Mammary epithelial cell (primary cell): ENCODE results near the gene CNTNAP2.

Experiments
- CTCF ChIP-seq, 2 donors: IDR thresholded peaks in 1 of 2; conservative IDR thresholded peaks in 1 of 2; 2 replicates each; pipeline ENCODE4 v1.5.1; 2011 to 2012; ENCODE audit warnings: inconsistent platforms in 2 of 2, low read length in 2 of 2, mild to moderate bottlenecking in 2 of 2, control low read depth in 1 of 2, low read depth in 1 of 2; ENCODE audit not compliant: insufficient read depth in 1 of 2; ENCODE audit errors: extremely low read depth in 1 of 2
- EZH2 ChIP-seq: IDR thresholded peaks from 2 replicates; pipeline ENCODE4 v1.6.1; 2012; ENCODE audit warnings: low read length, inconsistent platforms, borderline replicate concordance

DNA sequence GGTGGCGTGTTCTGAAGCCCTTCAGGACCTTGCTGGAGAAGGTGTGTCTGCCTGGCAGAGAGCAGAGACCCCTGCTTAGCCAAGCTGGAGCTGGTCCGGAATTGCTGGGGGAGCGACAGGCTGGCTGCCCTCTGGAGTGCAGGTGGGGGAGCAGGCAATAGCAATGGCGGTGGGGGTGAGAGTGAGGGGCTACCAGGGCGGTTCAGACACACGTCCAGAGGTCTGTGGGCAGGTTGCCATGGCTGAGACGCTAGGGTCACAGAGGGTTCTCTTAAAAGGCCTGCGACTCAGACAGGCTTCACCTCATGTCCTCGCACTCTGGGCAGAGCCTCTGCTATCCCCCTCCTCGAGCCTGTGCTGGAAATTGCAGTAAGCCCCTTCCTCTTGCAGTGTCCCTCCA lies 2144.9 kb downstream of the CNTNAP2 start:
- TF ChIP-seq CTCF (conservative IDR thresholded peaks at IDR 0.05 in 1 of 2, IDR thresholded peaks at IDR 0.05 in 1 of 2; ENCODE audit: extremely low read depth in 1 of 2, insufficient read depth in 1 of 2, low read depth in 1 of 2, low read length in 2 of 2) (no peak), EZH2 (no peak)
